GM12864 (cell line): ENCODE results near the gene ILF2.

ENCODE experiments used
- DNase-seq: peaks from one replicate; pipeline ENCODE4 v3.0.0-alpha.2; 2011; ENCODE audit warnings: low read depth
- H3K4me3 ChIP-seq: 2 replicates; pipeline ENCODE4 v1.5.1; 2011; ENCODE audit warnings: mild to moderate bottlenecking, low read depth, low read length, control low read depth
- TF ChIP-seq, protein P1 (sequence below): IDR thresholded peaks from 2 replicates; pipeline ENCODE4 v1.5.1; 2011; ENCODE audit warnings: low read depth, mild to moderate bottlenecking, moderate library complexity, low read length, control low read depth, inconsistent platforms; ENCODE audit errors: missing control alignments

ILF2 gene

DNA sequence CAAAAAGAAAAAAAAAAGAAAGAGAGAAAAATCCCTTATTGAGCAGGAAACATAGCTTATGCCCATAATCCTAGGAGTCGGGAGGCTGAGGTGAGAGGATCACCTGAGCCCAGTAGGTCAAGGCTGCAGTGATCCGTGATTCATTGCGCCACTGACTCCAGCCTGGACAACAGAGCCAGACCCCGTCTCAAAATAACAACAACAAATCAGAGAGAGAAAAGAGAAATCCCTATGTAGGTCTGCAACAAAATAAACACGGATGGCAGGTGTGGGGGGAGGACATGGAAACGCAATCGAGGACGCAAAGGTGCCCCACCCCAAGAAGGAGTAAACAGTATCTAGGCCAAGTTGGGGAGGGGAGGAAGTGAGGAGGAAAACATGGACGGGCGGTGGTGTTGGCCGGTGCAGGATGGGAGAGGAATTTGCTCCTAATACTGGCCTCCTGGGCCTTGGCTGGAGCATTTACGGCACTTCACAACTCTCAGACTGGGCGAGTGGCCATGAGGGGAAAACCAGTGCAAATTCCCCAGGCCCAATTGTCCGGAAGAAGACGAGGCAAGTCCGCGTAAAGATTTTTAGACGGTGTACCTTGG lies 37.5 kb downstream of the ILF2 start:
- TF ChIP-seq, protein P1, sequence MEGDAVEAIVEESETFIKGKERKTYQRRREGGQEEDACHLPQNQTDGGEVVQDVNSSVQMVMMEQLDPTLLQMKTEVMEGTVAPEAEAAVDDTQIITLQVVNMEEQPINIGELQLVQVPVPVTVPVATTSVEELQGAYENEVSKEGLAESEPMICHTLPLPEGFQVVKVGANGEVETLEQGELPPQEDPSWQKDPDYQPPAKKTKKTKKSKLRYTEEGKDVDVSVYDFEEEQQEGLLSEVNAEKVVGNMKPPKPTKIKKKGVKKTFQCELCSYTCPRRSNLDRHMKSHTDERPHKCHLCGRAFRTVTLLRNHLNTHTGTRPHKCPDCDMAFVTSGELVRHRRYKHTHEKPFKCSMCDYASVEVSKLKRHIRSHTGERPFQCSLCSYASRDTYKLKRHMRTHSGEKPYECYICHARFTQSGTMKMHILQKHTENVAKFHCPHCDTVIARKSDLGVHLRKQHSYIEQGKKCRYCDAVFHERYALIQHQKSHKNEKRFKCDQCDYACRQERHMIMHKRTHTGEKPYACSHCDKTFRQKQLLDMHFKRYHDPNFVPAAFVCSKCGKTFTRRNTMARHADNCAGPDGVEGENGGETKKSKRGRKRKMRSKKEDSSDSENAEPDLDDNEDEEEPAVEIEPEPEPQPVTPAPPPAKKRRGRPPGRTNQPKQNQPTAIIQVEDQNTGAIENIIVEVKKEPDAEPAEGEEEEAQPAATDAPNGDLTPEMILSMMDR, result no peak
- no peak for DNase-seq
- H3K4me3 ChIP-seq, result peak overlapping the region; percentile 62; the same call in 1 of the 2 replicates

DNA sequence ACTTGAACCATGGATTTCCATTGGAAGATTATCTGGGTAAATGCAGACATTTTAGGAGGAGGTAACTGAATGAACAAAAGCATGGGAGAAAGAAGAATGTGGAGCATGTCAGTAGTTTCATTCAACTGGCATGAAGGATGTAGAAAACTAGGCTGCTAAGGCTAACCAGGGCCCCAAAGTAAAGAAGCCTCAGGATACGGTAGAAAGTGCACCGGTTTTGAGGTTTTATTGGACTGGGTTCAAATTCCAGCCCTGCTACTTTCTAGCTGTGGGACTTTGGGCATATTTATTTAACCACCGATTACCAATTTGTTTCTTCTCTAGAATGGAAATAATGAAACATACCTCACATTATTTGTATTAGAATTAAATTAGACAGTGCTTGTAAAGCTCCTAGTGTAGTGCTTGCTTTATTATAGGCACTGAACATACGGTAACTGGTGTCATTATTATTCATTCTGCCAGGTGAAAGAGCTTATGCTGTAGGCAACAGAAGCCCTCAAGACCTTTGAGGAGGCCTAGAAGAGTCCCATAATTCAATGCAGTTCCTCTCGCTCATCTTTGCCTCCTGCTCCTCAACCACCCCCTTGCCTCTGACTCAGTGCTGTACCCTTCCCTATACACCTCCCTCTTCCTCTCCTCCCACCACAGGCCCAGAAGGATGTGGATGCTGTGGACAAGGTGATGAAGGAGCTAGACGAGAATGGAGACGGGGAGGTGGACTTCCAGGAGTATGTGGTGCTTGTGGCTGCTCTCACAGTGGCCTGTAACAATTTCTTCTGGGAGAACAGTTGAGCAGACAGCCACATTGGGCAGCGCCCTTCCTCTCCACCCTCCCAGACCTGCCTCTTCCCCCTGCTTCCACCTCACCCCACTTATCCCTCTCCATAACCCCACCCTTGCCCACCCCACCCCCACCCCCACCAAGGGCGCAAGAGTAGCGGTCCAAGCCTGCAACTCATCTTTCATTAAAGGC lies 39.5 kb downstream of the ILF2 start:
- TF ChIP-seq, protein P1, result no peak
- no peak for DNase-seq
- no peak overlapping the region for H3K4me3 ChIP-seq

DNA sequence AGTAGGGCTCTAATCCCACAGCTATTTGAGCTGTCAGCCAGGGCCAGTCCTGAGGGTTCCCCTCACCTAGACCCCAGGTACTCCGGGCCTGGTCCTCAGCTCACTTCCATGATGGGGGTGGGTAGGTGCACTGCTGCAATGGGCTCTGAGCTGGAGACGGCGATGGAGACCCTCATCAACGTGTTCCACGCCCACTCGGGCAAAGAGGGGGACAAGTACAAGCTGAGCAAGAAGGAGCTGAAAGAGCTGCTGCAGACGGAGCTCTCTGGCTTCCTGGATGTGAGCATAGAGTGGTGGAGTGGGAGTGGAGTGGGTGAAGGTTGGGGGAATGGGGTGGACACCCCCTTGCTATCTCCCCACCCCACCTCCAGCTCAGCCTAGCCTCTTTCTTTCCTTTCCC lies 40.4 kb downstream of the ILF2 start:
- H3K4me3 ChIP-seq, result no peak overlapping the region
- no peak for DNase-seq
- TF ChIP-seq, protein P1, result no peak

DNA sequence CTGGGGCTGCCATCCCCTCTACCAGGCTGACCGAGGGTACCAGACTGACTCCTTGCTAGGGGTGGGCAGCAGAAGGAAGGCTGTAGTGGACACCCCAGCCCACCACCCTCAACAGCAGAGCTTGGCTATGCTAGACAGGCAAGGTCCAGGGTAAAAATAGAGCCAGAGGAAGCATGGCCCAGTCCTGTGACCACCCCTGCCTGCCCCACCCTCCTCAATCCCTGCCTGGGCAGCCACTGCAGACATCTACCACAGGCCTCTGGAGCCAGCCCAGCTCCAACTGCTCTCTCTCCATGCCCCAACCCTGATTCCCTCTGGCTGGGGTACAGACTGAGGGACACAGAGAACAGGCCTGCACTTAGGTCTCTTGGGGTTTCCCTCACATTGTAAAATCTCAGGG lies 40.8 kb downstream of the ILF2 start:
- TF ChIP-seq, protein P1, result no peak
- DNase-seq, result no peak
- no peak overlapping the region for H3K4me3 ChIP-seq

DNA sequence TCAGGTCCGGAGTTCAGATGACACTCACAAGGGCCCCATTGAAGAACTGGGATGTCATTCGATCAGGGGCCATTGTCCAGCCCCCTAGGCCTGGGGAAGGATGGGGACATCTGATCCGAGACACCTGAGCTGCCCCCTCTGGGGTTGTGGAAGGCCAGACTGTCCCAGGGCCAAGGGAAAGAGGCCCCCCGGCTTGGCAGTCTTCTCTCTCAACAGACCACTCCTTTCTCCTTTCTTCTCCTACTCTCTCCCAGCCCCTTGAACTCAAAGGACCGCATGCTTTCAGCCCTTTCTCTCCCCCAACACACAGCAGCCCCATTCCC lies 41.5 kb downstream of the ILF2 start:
- no peak for DNase-seq
- no peak overlapping the region for H3K4me3 ChIP-seq
- TF ChIP-seq, protein P1, result no peak

DNA sequence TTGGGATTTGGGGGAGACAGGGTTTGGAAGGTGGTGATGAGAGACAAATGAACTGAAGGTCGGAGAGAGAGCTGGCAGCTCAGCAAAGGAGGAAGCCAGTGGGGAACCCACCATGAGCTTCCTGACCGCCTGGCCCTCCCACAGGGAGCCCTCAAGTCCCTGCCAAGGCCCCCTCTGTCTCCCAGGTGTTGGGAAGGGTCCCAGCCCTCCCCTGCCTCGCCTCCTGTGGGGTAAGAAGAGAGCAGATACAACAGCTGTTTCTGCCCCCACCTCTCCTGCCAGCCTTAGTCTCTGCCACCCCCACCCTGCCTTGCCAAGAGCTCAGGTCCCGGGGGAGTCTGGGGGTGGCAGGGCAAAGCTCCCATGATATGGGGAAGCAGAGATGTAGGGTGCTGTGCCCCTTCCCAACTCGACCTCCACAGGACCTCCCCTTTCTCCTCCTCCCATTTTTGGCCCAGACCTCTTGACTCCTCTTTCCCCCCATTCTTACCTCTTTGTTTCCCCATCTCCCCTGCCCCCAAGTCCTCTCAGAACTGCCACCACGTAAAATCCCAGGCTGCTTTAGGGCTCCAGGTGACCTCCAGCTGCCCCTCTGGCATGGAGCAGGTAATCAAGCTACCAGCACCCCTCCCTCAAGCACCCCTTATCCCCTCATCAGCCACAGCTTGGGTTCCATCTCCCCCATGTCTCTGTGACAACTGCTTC lies 42.0 kb downstream of the ILF2 start:
- H3K4me3 ChIP-seq, result no peak overlapping the region
- no peak for DNase-seq
- TF ChIP-seq, protein P1, result no peak
